ENCODE results near the gene LEPROT. TPM values are rescaled to one million over a fixed set of nuclear protein-coding genes. Genes with fewer than 3 reads are reported as not detected.

LEPROT gene
- total and polyA plus RNA-seq, 10 of the 15 experiments (the other 5 are each of a cell fraction or from before 2014, with no cell fraction given), result 14.9 to 38.1 (median 17.4) TPM

DNA sequence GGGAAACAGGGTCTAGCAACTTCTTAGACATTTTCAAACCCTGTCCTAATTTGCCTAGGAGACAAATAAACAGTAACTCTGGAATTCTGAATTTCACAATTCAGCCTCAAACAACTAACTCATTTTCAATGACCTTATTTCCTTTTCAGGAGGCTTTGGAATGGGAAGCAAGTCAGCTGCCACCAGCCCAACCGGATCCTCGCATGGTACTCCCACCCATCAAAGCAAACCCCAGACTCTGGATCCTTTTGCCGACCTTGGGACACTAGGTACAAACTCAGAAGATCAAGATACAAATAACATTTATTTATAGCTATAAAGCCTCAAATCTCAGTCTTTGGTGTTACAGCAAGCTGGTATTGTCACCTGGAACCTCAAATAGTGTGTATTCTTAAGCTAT is 18.9 kb upstream of the LEPROT start:
- RAD21 ChIA-PET (ENCODE audit: unreplicated experiment), result no interaction called here

GRCh38 chr1:65404941-65405340 is 15.5 kb upstream of the LEPROT start:
- ChIA-PET RAD21 (ENCODE audit: unreplicated experiment) (no interaction called here), POLR2A (interaction anchor here (0.6 kb wide), 1 partner anchor 163 kb away, joined by 5 read pairs; no protein-coding TSS in a partner anchor), SMC1A (ENCODE audit: uncharacterized antibody, unreplicated experiment) (interaction anchor here (1.0 to 1.3 kb wide), 2 partner anchors 11 to 184 kb away, joined by 3 to 5 read pairs; no protein-coding TSS in a partner anchor), CTCF (no interaction called here)
- Histone ChIP-seq H2AFZ (ENCODE audit: control insufficient read depth, low read depth, low read length) (no peak overlapping the region), H3K27ac (ENCODE audit: control insufficient read depth, insufficient read depth) (no peak overlapping the region), H3K4me1 (ENCODE audit: control insufficient read depth, insufficient read depth, low read length) (no peaks in the 10 kb centered on the region), H3K27me3 (replicated peaks in 1 of 2; ENCODE audit: control insufficient read depth in 2 of 2, insufficient read depth in 2 of 2, low read length in 1 of 2) (no peaks in the 10 kb centered on the region), H3K4me3 (no peak overlapping the region), H4K20me1 (ENCODE audit: control insufficient read depth, insufficient read depth) (no peaks in the 10 kb centered on the region; the same call in 1 of the 2 replicates), H3K4me2 (ENCODE audit: control insufficient read depth, insufficient read depth) (no peak overlapping the region), H3K9me3 (replicated peaks; ENCODE audit: control insufficient read depth, insufficient read depth, low read length) (no peaks in the 10 kb centered on the region), H3K79me2 (ENCODE audit: control insufficient read depth, insufficient read depth, low read length) (no peaks in the 10 kb centered on the region), H3K9ac (ENCODE audit: control insufficient read depth, insufficient read depth, low read length) (no peak overlapping the region), H3K36me3 (ENCODE audit: control insufficient read depth in 2 of 2, insufficient read depth in 2 of 2, low read length in 1 of 2) (no peaks in the 10 kb centered on the region)
- BruUV-seq (replicated peaks), result no TSS peak
- intact Hi-C loops (cut with micrococcal nuclease; ENCODE audit: unreplicated experiment) (no loop called here), in situ Hi-C loops (cut with MboI) (no loop called here)
- FAIRE-seq (no peak), ATAC-seq (no peak), DNase-seq (ENCODE audit: low read depth, low spot score) (no peak)
- TF ChIP-seq, protein P1, sequence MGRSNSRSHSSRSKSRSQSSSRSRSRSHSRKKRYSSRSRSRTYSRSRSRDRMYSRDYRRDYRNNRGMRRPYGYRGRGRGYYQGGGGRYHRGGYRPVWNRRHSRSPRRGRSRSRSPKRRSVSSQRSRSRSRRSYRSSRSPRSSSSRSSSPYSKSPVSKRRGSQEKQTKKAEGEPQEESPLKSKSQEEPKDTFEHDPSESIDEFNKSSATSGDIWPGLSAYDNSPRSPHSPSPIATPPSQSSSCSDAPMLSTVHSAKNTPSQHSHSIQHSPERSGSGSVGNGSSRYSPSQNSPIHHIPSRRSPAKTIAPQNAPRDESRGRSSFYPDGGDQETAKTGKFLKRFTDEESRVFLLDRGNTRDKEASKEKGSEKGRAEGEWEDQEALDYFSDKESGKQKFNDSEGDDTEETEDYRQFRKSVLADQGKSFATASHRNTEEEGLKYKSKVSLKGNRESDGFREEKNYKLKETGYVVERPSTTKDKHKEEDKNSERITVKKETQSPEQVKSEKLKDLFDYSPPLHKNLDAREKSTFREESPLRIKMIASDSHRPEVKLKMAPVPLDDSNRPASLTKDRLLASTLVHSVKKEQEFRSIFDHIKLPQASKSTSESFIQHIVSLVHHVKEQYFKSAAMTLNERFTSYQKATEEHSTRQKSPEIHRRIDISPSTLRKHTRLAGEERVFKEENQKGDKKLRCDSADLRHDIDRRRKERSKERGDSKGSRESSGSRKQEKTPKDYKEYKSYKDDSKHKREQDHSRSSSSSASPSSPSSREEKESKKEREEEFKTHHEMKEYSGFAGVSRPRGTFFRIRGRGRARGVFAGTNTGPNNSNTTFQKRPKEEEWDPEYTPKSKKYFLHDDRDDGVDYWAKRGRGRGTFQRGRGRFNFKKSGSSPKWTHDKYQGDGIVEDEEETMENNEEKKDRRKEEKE (IDR thresholded peaks at IDR 0.05), result no peak
- TF ChIP-seq GATAD2B (conservative IDR thresholded peaks at IDR 0.05; ENCODE audit: low read depth) (no peak), MTA3 (IDR thresholded peaks at IDR 0.05; ENCODE audit: borderline replicate concordance, low read length) (no peak)
- TF ChIP-seq, protein P2, sequence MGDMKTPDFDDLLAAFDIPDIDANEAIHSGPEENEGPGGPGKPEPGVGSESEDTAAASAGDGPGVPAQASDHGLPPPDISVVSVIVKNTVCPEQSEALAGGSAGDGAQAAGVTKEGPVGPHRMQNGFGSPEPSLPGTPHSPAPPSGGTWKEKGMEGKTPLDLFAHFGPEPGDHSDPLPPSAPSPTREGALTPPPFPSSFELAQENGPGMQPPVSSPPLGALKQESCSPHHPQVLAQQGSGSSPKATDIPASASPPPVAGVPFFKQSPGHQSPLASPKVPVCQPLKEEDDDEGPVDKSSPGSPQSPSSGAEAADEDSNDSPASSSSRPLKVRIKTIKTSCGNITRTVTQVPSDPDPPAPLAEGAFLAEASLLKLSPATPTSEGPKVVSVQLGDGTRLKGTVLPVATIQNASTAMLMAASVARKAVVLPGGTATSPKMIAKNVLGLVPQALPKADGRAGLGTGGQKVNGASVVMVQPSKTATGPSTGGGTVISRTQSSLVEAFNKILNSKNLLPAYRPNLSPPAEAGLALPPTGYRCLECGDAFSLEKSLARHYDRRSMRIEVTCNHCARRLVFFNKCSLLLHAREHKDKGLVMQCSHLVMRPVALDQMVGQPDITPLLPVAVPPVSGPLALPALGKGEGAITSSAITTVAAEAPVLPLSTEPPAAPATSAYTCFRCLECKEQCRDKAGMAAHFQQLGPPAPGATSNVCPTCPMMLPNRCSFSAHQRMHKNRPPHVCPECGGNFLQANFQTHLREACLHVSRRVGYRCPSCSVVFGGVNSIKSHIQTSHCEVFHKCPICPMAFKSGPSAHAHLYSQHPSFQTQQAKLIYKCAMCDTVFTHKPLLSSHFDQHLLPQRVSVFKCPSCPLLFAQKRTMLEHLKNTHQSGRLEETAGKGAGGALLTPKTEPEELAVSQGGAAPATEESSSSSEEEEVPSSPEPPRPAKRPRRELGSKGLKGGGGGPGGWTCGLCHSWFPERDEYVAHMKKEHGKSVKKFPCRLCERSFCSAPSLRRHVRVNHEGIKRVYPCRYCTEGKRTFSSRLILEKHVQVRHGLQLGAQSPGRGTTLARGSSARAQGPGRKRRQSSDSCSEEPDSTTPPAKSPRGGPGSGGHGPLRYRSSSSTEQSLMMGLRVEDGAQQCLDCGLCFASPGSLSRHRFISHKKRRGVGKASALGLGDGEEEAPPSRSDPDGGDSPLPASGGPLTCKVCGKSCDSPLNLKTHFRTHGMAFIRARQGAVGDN (IDR thresholded peaks at IDR 0.05), result no peak

More for the DNA sequence above, 18.9 kb upstream of the LEPROT start:
- ChIA-PET SMC1A (ENCODE audit: uncharacterized antibody, unreplicated experiment) (no interaction called here), POLR2A (no interaction called here), CTCF (interaction anchor here (0.9 kb wide), 1 partner anchor 16 kb away, joined by 3 read pairs; no protein-coding TSS in a partner anchor)
- H3K9ac ChIP-seq (ENCODE audit: control insufficient read depth, insufficient read depth, low read length), result no peak overlapping the region
- TF ChIP-seq PAX5 (IDR thresholded peaks at IDR 0.05; ENCODE audit: borderline replicate concordance, low read depth, low read length) (no peak), FOS (IDR thresholded peaks at IDR 0.05; ENCODE audit: borderline replicate concordance, extremely low read depth, insufficient read length) (no peak), SP1 (IDR thresholded peaks at IDR 0.05; ENCODE audit: low read depth, low read length) (no peak), USF2 (IDR thresholded peaks at IDR 0.05; ENCODE audit: borderline replicate concordance, low read depth, low read length) (no peak)
- no peak for FAIRE-seq
- H3K9me3 ChIP-seq (replicated peaks; ENCODE audit: control insufficient read depth, insufficient read depth, low read length), result no peaks in the 10 kb centered on the region
- BruUV-seq (replicated peaks), result no TSS peak
- intact Hi-C loops (cut with micrococcal nuclease; ENCODE audit: unreplicated experiment), result no loop called here
- no peak for DNase-seq (ENCODE audit: low read depth, low spot score)
- no peak overlapping the region for H3K4me3 ChIP-seq
- no peak overlapping the region for H3K27ac ChIP-seq (ENCODE audit: control insufficient read depth, insufficient read depth)
- no peaks in the 10 kb centered on the region for H3K36me3 ChIP-seq (ENCODE audit: control insufficient read depth in 2 of 2, insufficient read depth in 2 of 2, low read length in 1 of 2)
- no peaks in the 10 kb centered on the region for H3K27me3 ChIP-seq (replicated peaks in 1 of 2; ENCODE audit: control insufficient read depth in 2 of 2, insufficient read depth in 2 of 2, low read length in 1 of 2)
- no peak overlapping the region for H2AFZ ChIP-seq (ENCODE audit: control insufficient read depth, low read depth, low read length)
- WGBS (ENCODE audit: insufficient coverage, insufficient replicate concordance, low lambda C conversion rate, missing lambda C conversion rate), result 98% methylated on average over 3 of the region's 3 CpGs
- ATAC-seq, result no peak
- H3K79me2 ChIP-seq (ENCODE audit: control insufficient read depth, insufficient read depth, low read length), result no peaks in the 10 kb centered on the region
- in situ Hi-C loops (cut with MboI), result no loop called here
- H3K4me2 ChIP-seq (ENCODE audit: control insufficient read depth, insufficient read depth), result no peak overlapping the region
- H3K4me1 ChIP-seq (ENCODE audit: control insufficient read depth, insufficient read depth, low read length), result no peaks in the 10 kb centered on the region
- no peaks in the 10 kb centered on the region for H4K20me1 ChIP-seq (ENCODE audit: control insufficient read depth, insufficient read depth)
